Measurements from ENCODE around the gene KDM3B.

DNA sequence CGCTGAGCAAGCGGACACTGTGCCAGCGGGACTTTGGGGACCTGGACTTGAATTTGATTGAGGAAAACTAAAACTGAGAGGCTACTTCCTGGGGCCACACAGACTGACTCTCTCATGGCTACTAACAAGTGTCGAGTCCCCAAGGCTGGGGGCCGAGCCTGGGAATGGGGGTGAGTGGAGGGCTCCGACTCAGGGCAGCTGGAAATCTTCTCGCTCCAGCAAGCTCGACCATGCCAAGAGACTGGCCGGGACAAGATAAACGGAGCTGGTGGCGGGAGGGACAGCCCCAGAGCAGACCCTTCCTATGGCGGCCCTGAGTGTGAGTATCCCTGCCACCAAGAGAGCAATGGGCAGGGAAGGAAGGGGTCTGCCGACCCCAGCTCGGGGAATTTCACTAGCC, 5.6 kb upstream of the KDM3B start:
- TF ChIP-seq IFI16 (CRISPR knock-in tag; IDR thresholded peaks at IDR 0.05) (no peak), STAT5A (IDR thresholded peaks at IDR 0.05; ENCODE audit: borderline replicate concordance, low read length) (no peak)
